ENCODE measurements around the gene USP37. TPM values are rescaled to one million over a fixed set of nuclear protein-coding genes. Genes with fewer than 3 reads are reported as not detected.
A peak's percentile ranks its signal among the peaks of the same experiment; 100 is the strongest.

Gene USP37
- total and polyA plus RNA-seq, 2 of the 13 experiments (the other 11 are each of a cell fraction or from before 2014, with no cell fraction given) = 6.5 to 30.6 TPM

DNA sequence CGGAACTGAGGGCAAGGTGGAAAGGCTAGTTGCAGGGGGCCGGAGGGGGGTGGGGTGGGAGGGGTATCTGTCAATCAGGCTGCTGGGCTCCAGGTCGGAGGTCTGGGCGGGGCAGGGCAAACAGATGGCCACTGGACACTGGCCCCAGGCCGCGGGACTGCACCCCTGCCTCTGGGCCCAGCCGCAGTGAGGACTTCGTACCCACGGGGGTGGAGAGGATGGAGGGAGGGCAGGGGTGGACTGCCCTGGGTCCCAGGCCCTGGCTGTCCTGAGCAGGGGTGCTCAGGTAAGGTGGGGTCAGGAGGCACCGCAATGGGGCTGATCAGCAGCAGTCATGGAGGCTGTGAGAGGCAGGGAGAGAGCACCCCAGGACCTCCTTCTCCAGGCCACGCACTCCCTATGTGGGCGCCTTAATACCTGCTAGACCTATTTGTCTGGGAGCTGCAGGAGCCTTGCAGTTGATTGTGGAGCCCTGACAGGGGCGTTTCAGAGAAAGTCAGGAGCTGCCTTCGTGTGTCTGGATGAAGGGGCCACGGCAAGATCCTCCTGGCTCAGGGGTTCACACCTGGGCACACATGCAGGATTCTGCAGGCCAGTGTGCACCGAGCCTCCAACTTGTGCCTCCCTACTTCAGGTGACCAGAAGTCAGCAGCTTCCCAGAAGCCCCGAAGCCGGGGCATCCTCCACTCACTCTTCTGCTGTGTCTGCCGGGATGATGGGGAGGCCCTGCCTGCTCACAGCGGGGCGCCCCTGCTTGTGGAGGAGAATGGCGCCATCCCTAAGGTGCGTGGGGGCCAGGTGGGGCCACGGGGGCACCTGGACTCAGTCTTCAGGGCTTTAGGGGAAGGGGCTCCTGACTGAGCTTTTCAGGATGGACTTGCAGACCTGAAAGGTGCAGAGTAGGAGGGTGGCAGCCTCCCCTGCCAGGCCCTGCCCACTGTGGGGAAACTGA lies 166.9 kb downstream of the USP37 start (continued):
- TF ChIP-seq ZNF646 (CRISPR knock-in tag; IDR thresholded peaks at IDR 0.05) = no peak
- peak; percentile 73; the same call in 1 of the 2 replicates for TF ChIP-seq KMT2A (CRISPR knock-in tag; IDR thresholded peaks at IDR 0.05)
- peak; percentile 32; the same call in 1 of the 2 replicates for TF ChIP-seq NFKB2 (CRISPR knock-in tag; IDR thresholded peaks at IDR 0.05; ENCODE audit: borderline replicate concordance)
- TF ChIP-seq RFX3 (CRISPR knock-in tag; IDR thresholded peaks at IDR 0.05) = no peak
- TF ChIP-seq, protein P1, sequence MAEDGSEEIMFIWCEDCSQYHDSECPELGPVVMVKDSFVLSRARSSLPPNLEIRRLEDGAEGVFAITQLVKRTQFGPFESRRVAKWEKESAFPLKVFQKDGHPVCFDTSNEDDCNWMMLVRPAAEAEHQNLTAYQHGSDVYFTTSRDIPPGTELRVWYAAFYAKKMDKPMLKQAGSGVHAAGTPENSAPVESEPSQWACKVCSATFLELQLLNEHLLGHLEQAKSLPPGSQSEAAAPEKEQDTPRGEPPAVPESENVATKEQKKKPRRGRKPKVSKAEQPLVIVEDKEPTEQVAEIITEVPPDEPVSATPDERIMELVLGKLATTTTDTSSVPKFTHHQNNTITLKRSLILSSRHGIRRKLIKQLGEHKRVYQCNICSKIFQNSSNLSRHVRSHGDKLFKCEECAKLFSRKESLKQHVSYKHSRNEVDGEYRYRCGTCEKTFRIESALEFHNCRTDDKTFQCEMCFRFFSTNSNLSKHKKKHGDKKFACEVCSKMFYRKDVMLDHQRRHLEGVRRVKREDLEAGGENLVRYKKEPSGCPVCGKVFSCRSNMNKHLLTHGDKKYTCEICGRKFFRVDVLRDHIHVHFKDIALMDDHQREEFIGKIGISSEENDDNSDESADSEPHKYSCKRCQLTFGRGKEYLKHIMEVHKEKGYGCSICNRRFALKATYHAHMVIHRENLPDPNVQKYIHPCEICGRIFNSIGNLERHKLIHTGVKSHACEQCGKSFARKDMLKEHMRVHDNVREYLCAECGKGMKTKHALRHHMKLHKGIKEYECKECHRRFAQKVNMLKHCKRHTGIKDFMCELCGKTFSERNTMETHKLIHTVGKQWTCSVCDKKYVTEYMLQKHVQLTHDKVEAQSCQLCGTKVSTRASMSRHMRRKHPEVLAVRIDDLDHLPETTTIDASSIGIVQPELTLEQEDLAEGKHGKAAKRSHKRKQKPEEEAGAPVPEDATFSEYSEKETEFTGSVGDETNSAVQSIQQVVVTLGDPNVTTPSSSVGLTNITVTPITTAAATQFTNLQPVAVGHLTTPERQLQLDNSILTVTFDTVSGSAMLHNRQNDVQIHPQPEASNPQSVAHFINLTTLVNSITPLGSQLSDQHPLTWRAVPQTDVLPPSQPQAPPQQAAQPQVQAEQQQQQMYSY (CRISPR knock-in tag; IDR thresholded peaks at IDR 0.05) = no peak; the same call in 1 of the 2 replicates
- no peak for TF ChIP-seq ZSCAN20 (CRISPR knock-in tag; IDR thresholded peaks at IDR 0.05; ENCODE audit: borderline replicate concordance)
- no peak for TF ChIP-seq ZNF569 (CRISPR knock-in tag; IDR thresholded peaks at IDR 0.05; ENCODE audit: borderline replicate concordance)
- TF ChIP-seq ZNF614 (CRISPR knock-in tag; IDR thresholded peaks at IDR 0.05; ENCODE audit: borderline replicate concordance) = 0 out of 2 replicates have a peak, but pooled peaks have one; percentile 33
- 0 out of 2 replicates have a peak, but pooled peaks have one; percentile 28 for TF ChIP-seq ZNF564 (CRISPR knock-in tag; IDR thresholded peaks at IDR 0.05)
- no peak for TF ChIP-seq TCF12 (IDR thresholded peaks at IDR 0.05)
- peak; percentile 67; the same call in 1 of the 2 replicates for TF ChIP-seq TCF12 (CRISPR knock-in tag; IDR thresholded peaks at IDR 0.05)
- TF ChIP-seq, protein P2, sequence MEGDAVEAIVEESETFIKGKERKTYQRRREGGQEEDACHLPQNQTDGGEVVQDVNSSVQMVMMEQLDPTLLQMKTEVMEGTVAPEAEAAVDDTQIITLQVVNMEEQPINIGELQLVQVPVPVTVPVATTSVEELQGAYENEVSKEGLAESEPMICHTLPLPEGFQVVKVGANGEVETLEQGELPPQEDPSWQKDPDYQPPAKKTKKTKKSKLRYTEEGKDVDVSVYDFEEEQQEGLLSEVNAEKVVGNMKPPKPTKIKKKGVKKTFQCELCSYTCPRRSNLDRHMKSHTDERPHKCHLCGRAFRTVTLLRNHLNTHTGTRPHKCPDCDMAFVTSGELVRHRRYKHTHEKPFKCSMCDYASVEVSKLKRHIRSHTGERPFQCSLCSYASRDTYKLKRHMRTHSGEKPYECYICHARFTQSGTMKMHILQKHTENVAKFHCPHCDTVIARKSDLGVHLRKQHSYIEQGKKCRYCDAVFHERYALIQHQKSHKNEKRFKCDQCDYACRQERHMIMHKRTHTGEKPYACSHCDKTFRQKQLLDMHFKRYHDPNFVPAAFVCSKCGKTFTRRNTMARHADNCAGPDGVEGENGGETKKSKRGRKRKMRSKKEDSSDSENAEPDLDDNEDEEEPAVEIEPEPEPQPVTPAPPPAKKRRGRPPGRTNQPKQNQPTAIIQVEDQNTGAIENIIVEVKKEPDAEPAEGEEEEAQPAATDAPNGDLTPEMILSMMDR (CRISPR knock-in tag; IDR thresholded peaks at IDR 0.05) = peak; percentile 45
- TF ChIP-seq HNRNPL (IDR thresholded peaks at IDR 0.05; ENCODE audit: low read depth, low read length) = peak; percentile 82; the same call in 1 of the 2 replicates
- peak; percentile 58; the same call in 1 of the 2 replicates for TF ChIP-seq MXD3 (CRISPR knock-in tag; IDR thresholded peaks at IDR 0.05)
- peak; percentile 77; the same call in 1 of the 2 replicates for TF ChIP-seq RELA (CRISPR knock-in tag; IDR thresholded peaks at IDR 0.05)

All from HepG2 (cell line).